Pancreas (tissue), 10 donors: Measurements from ENCODE around the gene NRN1L. TPM values are rescaled to one million over a fixed set of nuclear protein-coding genes. Genes with fewer than 3 reads are reported as not detected.

Experiments used
- ATAC-seq, 4 donors: fragments of 200-7000 bp; cut with Tn5 transposase; one replicate each; pipeline versions ENCODE4 v1.8.0 to v1.9.1; 2020; ENCODE audit warnings: mild to moderate bottlenecking in 4 of 4, moderate library complexity in 4 of 4
- DNase-seq, 6 donors: peaks; one replicate each; pipeline ENCODE4 v3.0.0-alpha.2; 2020
- FAIRE-seq: peaks from 2 replicates; lab custom pipeline; 2012; peaks lifted over from hg19 to GRCh38; lab: Jason Lieb, UNC
- H3K27ac ChIP-seq, 4 donors: fragments of 200-600 bp; sonication (generic); 1 replicate in 3 of 4; 2 replicates in 1 of 4; pipeline versions ENCODE4 v1.5.0 to v1.8.0; 2020
- H3K27me3 ChIP-seq, 4 donors: fragments of 200-600 bp; one replicate each; pipeline ENCODE4 v1.8.0; 2021
- H3K36me3 ChIP-seq, 3 donors: fragments of 200-600 bp; sonication (generic) in 1 of 3; one replicate each; pipeline versions ENCODE4 v1.5.0 to v1.8.0; 2020 to 2021
- H3K4me1 ChIP-seq, 3 donors: fragments of 200-600 bp; one replicate each; pipeline ENCODE4 v1.8.0; 2021
- H3K4me3 ChIP-seq, 4 donors: fragments of 200-600 bp; sonication (generic) in 2 of 4; one replicate each; pipeline versions ENCODE4 v1.5.0 to v1.8.0; 2020 to 2021
- H3K9me3 ChIP-seq, 4 donors: fragments of 200-600 bp; one replicate each; pipeline ENCODE4 v1.8.0; 2021
- CTCF ChIP-seq, 4 donors: fragments of 200-600 bp; sonication (generic) in 3 of 4; IDR thresholded peaks; one replicate each; pipeline versions ENCODE4 v1.5.0 to v1.8.0; 2021; ENCODE audit warnings: antibody characterized with exemption in 4 of 4
- WGBS, 2 donors: extraction: QIAGEN DNeasy Blood & Tissue Kit; methylation state at CpG; one replicate each; pipeline ENCODE4 v1.1.7; 2013; 5-methylcytosine and 5-hydroxymethylcytosine counted together
- intact Hi-C, 3 donors: fragments of 100-400 bp; cut with DNase I; formaldehyde crosslinking; loops; one replicate each; pipeline versions ENCODE4 v1.11.1 to v1.14.2; 2022
- polyA plus RNA-seq, 2 donors: library from polyadenylated mRNA; stranded (reverse); fragments of 200-250 nt; gene quantifications; one replicate each; pipeline ENCODE4 v1.2.3, GENCODE V29; 2013
- total RNA-seq, 6 donors: library from RNA; stranded (reverse); fragmentation: NEBNext Ultra II Directional in 4 of 6; extraction: Animal tissue kit (Norgen Biotek cat#: 25700) in 4 of 6; gene quantifications; one replicate each; pipeline versions ENCODE4 v1.2.1 to v1.2.4, GENCODE V29; 2021 to 2023
- donor health status: healthy with polysubstance abuse.
- donor health status: DM: no; HTN: no; CAD: no; lungs with moderate emphysema.
- donor health status: DM: no; HTN: no; CAD: no.
- donor health status: control.
- donor health status: control.
- donor health status: Bipolar disorder and iron deficiency.
- donor health status: DM: yes; HTN: yes; CAD: no.
- donor health status: DM: no; HTN: no; CAD: no.
- donor health status: DM: no; HTN: no; CAD: no.
- donor health status: DM: yes; HTN: yes; CAD: no.

Gene NRN1L
- total and polyA plus RNA-seq, 8 donors = 0.34 to 4.2 (median 0.67) TPM; not detected in 3

- peaks cover 14 to 35% (median 19%) of the 10 kb centered on the region in 3 donors for H3K4me1 ChIP-seq
- intact Hi-C loops = no loop called here
- WGBS, 2 donors = 10% methylated on average over 2 of the region's 2 CpGs
- no peak for FAIRE-seq
- peak overlapping the region; percentile 73 to 100 (median 88) for H3K4me3 ChIP-seq
- TF ChIP-seq CTCF (IDR thresholded peaks at IDR 0.05) = no peak
- H3K27ac ChIP-seq = peak overlapping the region; percentile 92 to 97 (median 92)
- no peaks in the 10 kb centered on the region for H3K9me3 ChIP-seq
- H3K27me3 ChIP-seq = no peaks in the 10 kb centered on the region
- DNase-seq = no peak
- ATAC-seq = no peak
- no peaks in the 10 kb centered on the region for H3K36me3 ChIP-seq
Observed at GRCh38 chr16:67846063-67846319, 38.7 kb upstream of the NRN1L start.

GRCh38 chr16:67846320-67847063, 38.2 kb upstream of the NRN1L start, which contains the start of gene NUTF2:
Gene NUTF2, plus strand, starts transcription at chr16:67846933. Its CDS starts 18,198 bp downstream, at chr16:67865131.
- H3K27ac ChIP-seq = peak within 1 kb of the TSS; percentile 92 to 97 (median 92)
- 0 to 1% methylated on average over 43 to 57 of the region's 57 CpGs for WGBS, 2 donors
- peak; percentile 95 to 98 (median 96) for DNase-seq
- H3K4me1 ChIP-seq = peaks cover 14 to 33% (median 19%) of the 10 kb centered on the region in 3 donors
- H3K9me3 ChIP-seq = no peaks in the 10 kb centered on the region
- H3K4me3 ChIP-seq = peak within 1 kb of the TSS; percentile 73 to 100 (median 88)
- H3K27me3 ChIP-seq = no peaks in the 10 kb centered on the region
- no peak for FAIRE-seq
- ATAC-seq = peak; percentile 82 to 88 (median 84)
- H3K36me3 ChIP-seq = no peaks in the 10 kb centered on the region
- intact Hi-C loops = no loop called here
- no peak for TF ChIP-seq CTCF (IDR thresholded peaks at IDR 0.05)

- peak; percentile 54 to 72 (median 62) for ATAC-seq
- no peaks in the 10 kb centered on the region for H3K27me3 ChIP-seq
- FAIRE-seq = no peak
- no peaks in the 10 kb centered on the region for H3K9me3 ChIP-seq
- 1% methylated on average over 39 to 62 of the region's 62 CpGs for WGBS, 2 donors
- intact Hi-C loops = no loop called here
- peak in 5 of 6 donors; percentile 29 to 88 (median 57) for DNase-seq
- TF ChIP-seq CTCF (IDR thresholded peaks at IDR 0.05) = no peak
- peak within 1 kb of the TSS; percentile 73 to 100 (median 88) for H3K4me3 ChIP-seq
- H3K4me1 ChIP-seq = peaks cover 14 to 32% (median 19%) of the 10 kb centered on the region in 3 donors
- H3K27ac ChIP-seq = peak within 1 kb of the TSS; percentile 92 to 97 (median 92)
- no peaks in the 10 kb centered on the region for H3K36me3 ChIP-seq
Observed at GRCh38 chr16:67847064-67847861, 37.4 kb upstream of the NRN1L start, which contains the start of gene CENPT. Gene CENPT, minus strand, starts transcription at chr16:67847693. Its CDS starts 13,834 bp downstream, at chr16:67833859.

GRCh38 chr16:67848118-67848517, 36.6 kb upstream of the NRN1L start:
- Histone ChIP-seq H3K36me3 (no peaks in the 10 kb centered on the region), H3K4me1 (peaks cover 14 to 32% (median 19%) of the 10 kb centered on the region in 3 donors), H3K27ac (peak overlapping the region in 1 of 4 donors; percentile 97), H3K4me3 (peak overlapping the region; percentile 73 to 100 (median 88)), H3K27me3 (no peaks in the 10 kb centered on the region), H3K9me3 (no peaks in the 10 kb centered on the region)
- intact Hi-C loops = no loop called here
- ATAC-seq (no peak), FAIRE-seq (no peak), DNase-seq (no peak)
- WGBS, 2 donors = 78 to 85% methylated on average over 11 of the region's 11 CpGs
- TF ChIP-seq CTCF (IDR thresholded peaks at IDR 0.05) = no peak
